C4-2B (cell line): ENCODE measurements around the gene HLF.

Experiments
- CTCF ChIP-seq: fragments of 450-650 bp; conservative IDR thresholded peaks from 2 replicates; pipeline ENCODE4 v1.5.1; 2017; ENCODE audit warnings: mild to moderate bottlenecking
- ZFX ChIP-seq: fragments of 450-650 bp; IDR thresholded peaks from 2 replicates; pipeline ENCODE4 v1.6.1; 2017

- no peak for TF ChIP-seq CTCF
- no peak for TF ChIP-seq ZFX
Measured at GRCh38 chr17:55275894-55276804, 11.4 kb downstream of the HLF start.
